B cell (primary cell): Measurements from ENCODE around the gene SLC19A1. TPM values are rescaled to one million over a fixed set of nuclear protein-coding genes. Genes with fewer than 3 reads are reported as not detected.

ENCODE experiments used
- ATAC-seq: fragments of 200-7000 bp; cut with Tn5 transposase; one replicate; pipeline ENCODE4 v1.10.0; 2021; ENCODE audit warnings: low read depth, mild to moderate bottlenecking, moderate number of reproducible peaks, moderate library complexity
- CTCF ChIA-PET: fragments of 350-600 bp; sonication (Branson Sonifier 250); formaldehyde crosslinking; loops from one replicate; lab custom pipeline; 2021; ENCODE audit warnings: antibody characterized with exemption, inconsistent platforms; lab: Charles Lee
- POLR2A ChIA-PET: fragments of 350-600 bp; sonication (Branson Sonifier 250); formaldehyde crosslinking; loops from one replicate; lab custom pipeline; 2021; ENCODE audit warnings: antibody characterized with exemption; lab: Charles Lee
- DNase-seq: peaks from one replicate; pipeline ENCODE4 v3.0.0; 2013
- H2AFZ ChIP-seq: 2 replicates; pipeline ENCODE4 v1.6.1; 2012; ENCODE audit warnings: mild to moderate bottlenecking, low read depth, low read length; ENCODE audit not compliant: insufficient read depth, poor library complexity, severe bottlenecking
- H3K27ac ChIP-seq, 2 donors: 1 replicate in 1 of 2; 2 replicates in 1 of 2; pipeline ENCODE4 v1.5.1; 2012 to 2013; ENCODE audit warnings: low read length in 2 of 2, mild to moderate bottlenecking in 2 of 2, moderate library complexity in 1 of 2
- H3K27me3 ChIP-seq, 4 experiments: fragments of 200-600 bp in 1 of 4; sonication (generic) in 1 of 4; replicated peaks in 1 of 4; 1 replicate in 2 of 4; 2 replicates in 2 of 4; pipeline versions ENCODE4 v1.6.1 to v1.7.0; 2013 to 2016; ENCODE audit warnings: low read length in 3 of 4, mild to moderate bottlenecking in 2 of 4, mixed read lengths in 1 of 4, moderate library complexity in 1 of 4; ENCODE audit not compliant: insufficient read depth in 4 of 4, control insufficient read depth in 3 of 4; ENCODE audit errors: control extremely low read depth in 1 of 4
- H3K36me3 ChIP-seq, 2 experiments: replicated peaks in 1 of 2; 1 replicate in 1 of 2; 2 replicates in 1 of 2; pipeline versions ENCODE4 v1.6.1 to v1.7.1; 2013; ENCODE audit warnings: low read length in 1 of 2; ENCODE audit not compliant: insufficient read depth in 2 of 2, control insufficient read depth in 1 of 2; ENCODE audit errors: control extremely low read depth in 1 of 2, extremely low read depth in 1 of 2
- H3K4me1 ChIP-seq, 2 donors: fragments of 200-600 bp in 1 of 2; sonication (generic) in 1 of 2; 1 replicate in 1 of 2; 2 replicates in 1 of 2; pipeline versions ENCODE4 v1.5.1 to v1.6.1; 2013 to 2017; ENCODE audit warnings: low read length in 2 of 2; ENCODE audit not compliant: control insufficient read depth in 2 of 2, insufficient read depth in 2 of 2
- H3K4me2 ChIP-seq: replicated peaks from 2 replicates; pipeline ENCODE3; 2012; ENCODE audit warnings: mild to moderate bottlenecking, low read depth, low read length; ENCODE audit not compliant: poor library complexity, severe bottlenecking
- H3K4me3 ChIP-seq, 5 experiments: fragments of 200-600 bp in 1 of 5; sonication (generic) in 1 of 5; 1 replicate in 3 of 5; 2 replicates in 2 of 5; pipeline versions ENCODE4 v1.5.1 to v1.7.0; 2011 to 2016; ENCODE audit warnings: low read length in 4 of 5, mild to moderate bottlenecking in 4 of 5, low read depth in 2 of 5, control low read depth in 1 of 5, moderate library complexity in 1 of 5; ENCODE audit not compliant: insufficient read depth in 1 of 5; ENCODE audit errors: control extremely low read depth in 1 of 5, extremely low read depth in 1 of 5
- H3K79me2 ChIP-seq: fragments of 200-600 bp; sonication (generic); one replicate; pipeline ENCODE4 v1.6.0; 2016; ENCODE audit warnings: low read length; ENCODE audit not compliant: control insufficient read depth, insufficient read depth
- H3K9ac ChIP-seq: fragments of 200-600 bp; sonication (generic); 2 replicates; pipeline ENCODE4 v1.6.1; 2017; ENCODE audit warnings: mild to moderate bottlenecking, low read length, moderate library complexity
- H3K9me3 ChIP-seq, 3 donors: one replicate each; pipeline versions ENCODE4 v1.6.1 to v1.7.1; 2013; ENCODE audit warnings: low read length in 2 of 3; ENCODE audit not compliant: control insufficient read depth in 2 of 3, insufficient read depth in 1 of 3; ENCODE audit errors: control extremely low read depth in 1 of 3
- H4K20me1 ChIP-seq: 2 replicates; pipeline ENCODE4 v1.6.0; 2012; ENCODE audit warnings: mild to moderate bottlenecking, low read length; ENCODE audit not compliant: insufficient read depth, control insufficient read depth, poor library complexity, severe bottlenecking
- H3K27ac Mint-ChIP-seq: one replicate; pipeline ENCODE4 v1.8.0; 2021; ENCODE audit warnings: mixed read lengths
- H3K27me3 Mint-ChIP-seq: one replicate; pipeline ENCODE4 v1.8.0; 2021; ENCODE audit warnings: mixed read lengths
- H3K4me1 Mint-ChIP-seq: one replicate; pipeline ENCODE4 v1.8.0; 2021; ENCODE audit warnings: mixed read lengths
- H3K4me3 Mint-ChIP-seq: one replicate; pipeline ENCODE4 v1.8.0; 2021; ENCODE audit warnings: mixed read lengths
- H3K9me3 Mint-ChIP-seq: one replicate; pipeline ENCODE4 v1.8.0; 2022; ENCODE audit warnings: mixed read lengths; ENCODE audit not compliant: insufficient read depth
- CTCF ChIP-seq: fragments of 200-600 bp; IDR thresholded peaks from one replicate; pipeline ENCODE4 v1.8.0; 2022; ENCODE audit warnings: antibody characterized with exemption, mild to moderate bottlenecking
- EZH2 ChIP-seq: IDR thresholded peaks from 2 replicates; pipeline ENCODE4 v1.6.1; 2012; ENCODE audit warnings: borderline replicate concordance, low read depth, mild to moderate bottlenecking, moderate library complexity, low read length; ENCODE audit not compliant: insufficient read depth, poor library complexity, severe bottlenecking
- WGBS: methylation state at CpG from one replicate; pipeline ENCODE4 v1.1.5; 2013; ENCODE audit warnings: missing lambda C conversion rate; ENCODE audit not compliant: insufficient coverage; 5-methylcytosine and 5-hydroxymethylcytosine counted together
- intact Hi-C: fragments of 100-400 bp; cut with micrococcal nuclease; formaldehyde crosslinking; loops from one replicate; pipeline ENCODE4 v1.10.0; 2022
- polyA plus RNA-seq: library from polyadenylated mRNA; depleted of rRNA; stranded (reverse); fragments of >200 nt; gene quantifications from 2 replicates; pipeline ENCODE4 v1.2.3, GENCODE V29; 2012
- total RNA-seq, 2 donors: library from RNA; stranded (reverse); fragments of 120-200 nt in 1 of 2; gene quantifications; 1 replicate in 1 of 2; 2 replicates in 1 of 2; pipeline versions ENCODE4 v1.2.3 to v1.2.4, GENCODE V29; 2013 to 2022

SLC19A1 gene
- total and polyA plus RNA-seq, 2 donors (not counting 1 experiment from before 2014, with no cell fraction given) = 8.7 to 10.1 TPM

GRCh38 chr21:45556645-45557615, 14.7 kb upstream of the SLC19A1 start:
- POLR2A ChIA-PET = no interaction called here
- no peak overlapping the region for H3K27ac Mint-ChIP-seq
- DNase-seq = peak; percentile 38

More at GRCh38 chr21:45556645-45557615, 14.7 kb upstream of the SLC19A1 start:
- Histone ChIP-seq H2AFZ (no peak overlapping the region), H4K20me1 (no peaks in the 10 kb centered on the region), H3K9ac (no peak overlapping the region), H3K27ac (no peak overlapping the region), H3K4me1 (peaks cover 13 to 29% of the 10 kb centered on the region in 2 donors), H3K4me3 (no peak overlapping the region), H3K4me2 (no peak overlapping the region), H3K9me3 (no peaks in the 10 kb centered on the region), H3K36me3 (no peaks in the 10 kb centered on the region), H3K27me3 (no peaks in the 10 kb centered on the region), H3K79me2 (no peaks in the 10 kb centered on the region)
- Mint-ChIP-seq H3K27me3 (no peaks in the 10 kb centered on the region), H3K9me3 (no peaks in the 10 kb centered on the region), H3K4me3 (peak overlapping the region; percentile 68), H3K4me1 (peaks cover 16% of the 10 kb centered on the region)
- no peak for TF ChIP-seq CTCF
- TF ChIP-seq EZH2 = no peak
- intact Hi-C loops = loop anchor here (1.0 kb wide), 2 partner anchors 39 to 79 kb away; no protein-coding TSS in a partner anchor
- CTCF ChIA-PET = interaction anchor here (0.8 to 1.9 kb wide), 10 partner anchors 10 to 365 kb away, joined by 3 to 33 read pairs (median 3); no protein-coding TSS in a partner anchor
- ATAC-seq = peak; percentile 14
- 80% methylated on average over 33 of the region's 33 CpGs for WGBS
